ENCODE results near the gene OR11H6.

Gene OR11H6

GRCh38 chr14:20274062-20274461, 50.6 kb downstream of the OR11H6 start:
- no peak for DNase-seq
